Fibroblast of pulmonary artery (primary cell): Measurements from ENCODE around the gene NDUFAF8.

Source experiments
- DNase-seq: peaks from one replicate; pipeline ENCODE4 v3.0.0-alpha.2; 2010; ENCODE audit warnings: low read depth
- H3K4me3 ChIP-seq: replicated peaks from 2 replicates; pipeline ENCODE4 v1.5.1; 2011; ENCODE audit warnings: low read depth, mild to moderate bottlenecking, control low read depth, low read length, moderate library complexity
- CTCF ChIP-seq: IDR thresholded peaks from 2 replicates; pipeline ENCODE4 v1.5.1; 2011; ENCODE audit warnings: mild to moderate bottlenecking, control low read depth, low read length, inconsistent platforms; ENCODE audit errors: missing control alignments

The NDUFAF8 gene

GRCh38 chr17:81231766-81232581 lies 7.1 kb upstream of the NDUFAF8 start:
- H3K4me3 ChIP-seq = no peak overlapping the region
- no peak for TF ChIP-seq CTCF
- no peak for DNase-seq

- H3K4me3 ChIP-seq = no peak overlapping the region
- no peak for TF ChIP-seq CTCF
Measured at GRCh38 chr17:81232616-81233241, 6.4 kb upstream of the NDUFAF8 start.

GRCh38 chr17:81233316-81233715 lies 5.8 kb upstream of the NDUFAF8 start:
- H3K4me3 ChIP-seq = no peak overlapping the region
- DNase-seq = no peak
- no peak for TF ChIP-seq CTCF

More at GRCh38 chr17:81232616-81233241, 6.4 kb upstream of the NDUFAF8 start:
- DNase-seq = no peak

- TF ChIP-seq CTCF = no peak
- H3K4me3 ChIP-seq = no peak overlapping the region
Measured at GRCh38 chr17:81233811-81234505, 5.2 kb upstream of the NDUFAF8 start.

DNA sequence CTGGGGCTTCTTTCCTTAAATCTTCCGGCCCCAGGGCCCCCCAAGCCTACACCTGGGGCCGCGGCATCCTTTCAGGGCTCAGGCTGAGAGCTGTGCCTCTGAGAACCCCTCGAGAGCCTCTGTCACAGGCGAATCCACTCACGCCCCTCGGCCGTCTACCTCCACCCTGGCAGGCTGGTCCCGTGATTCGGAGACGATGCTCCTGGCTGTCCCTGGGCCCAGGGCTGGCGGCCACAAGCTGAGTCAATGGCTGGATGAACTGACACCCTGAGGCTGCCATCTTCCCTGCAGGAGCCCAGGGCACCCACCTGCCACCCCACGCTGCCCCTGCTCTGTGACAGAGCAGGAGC lies 4.6 kb upstream of the NDUFAF8 start:
- no peak for TF ChIP-seq CTCF
- DNase-seq = no peak
- no peak overlapping the region for H3K4me3 ChIP-seq

More at GRCh38 chr17:81233811-81234505, 5.2 kb upstream of the NDUFAF8 start:
- no peak for DNase-seq

- H3K4me3 ChIP-seq = no peak overlapping the region
- no peak for DNase-seq
- TF ChIP-seq CTCF = no peak
Measured at GRCh38 chr17:81234940-81235821, 3.9 kb upstream of the NDUFAF8 start.
